Measurements from ENCODE around the gene EIF2AK3.

Gene EIF2AK3

GRCh38 chr2:88585969-88586368, 41.3 kb downstream of the EIF2AK3 start:
- TF ChIP-seq CTCF (conservative IDR thresholded peaks at IDR 0.05; ENCODE audit: low read length) = no peak
- DNase-seq (ENCODE audit: low read depth) = no peak
- H3K4me3 ChIP-seq (ENCODE audit: low read length) = no peak overlapping the region

GRCh38 chr2:88582030-88582429, 45.2 kb downstream of the EIF2AK3 start:
- no peak overlapping the region for H3K4me3 ChIP-seq (ENCODE audit: low read length)
- no peak for TF ChIP-seq CTCF (conservative IDR thresholded peaks at IDR 0.05; ENCODE audit: low read length)
- DNase-seq (ENCODE audit: low read depth) = no peak

- TF ChIP-seq CTCF (conservative IDR thresholded peaks at IDR 0.05; ENCODE audit: low read length) = no peak
- no peak overlapping the region for H3K4me3 ChIP-seq (ENCODE audit: low read length)
- DNase-seq (ENCODE audit: low read depth) = no peak
These were observed 47.2 kb downstream of the EIF2AK3 start for GRCh38 chr2:88580088-88580487.

GRCh38 chr2:88575630-88576029, 51.6 kb downstream of the EIF2AK3 start:
- no peak overlapping the region for H3K4me3 ChIP-seq (ENCODE audit: low read length)
- DNase-seq (ENCODE audit: low read depth) = no peak
- TF ChIP-seq CTCF (conservative IDR thresholded peaks at IDR 0.05; ENCODE audit: low read length) = no peak

- peak; percentile 29 for DNase-seq (ENCODE audit: low read depth)
- no peak overlapping the region for H3K4me3 ChIP-seq (ENCODE audit: low read length)
- TF ChIP-seq CTCF (conservative IDR thresholded peaks at IDR 0.05; ENCODE audit: low read length) = no peak
These were observed 52.2 kb downstream of the EIF2AK3 start for GRCh38 chr2:88575051-88575450.

GRCh38 chr2:88574445-88574844, 52.8 kb downstream of the EIF2AK3 start:
- H3K4me3 ChIP-seq (ENCODE audit: low read length) = no peak overlapping the region
- no peak for TF ChIP-seq CTCF (conservative IDR thresholded peaks at IDR 0.05; ENCODE audit: low read length)
- DNase-seq (ENCODE audit: low read depth) = no peak

- no peak for TF ChIP-seq CTCF (conservative IDR thresholded peaks at IDR 0.05; ENCODE audit: low read length)
- H3K4me3 ChIP-seq (ENCODE audit: low read length) = no peak overlapping the region
- no peak for DNase-seq (ENCODE audit: low read depth)
These were observed 59.1 kb downstream of the EIF2AK3 start for GRCh38 chr2:88568179-88568578.
